K562 treated with DMSO at 1 percent for 48 hours (cell line): ENCODE results near the gene SORL1. TPM values are rescaled to one million over a fixed set of nuclear protein-coding genes. Genes with fewer than 3 reads are reported as not detected.

Source experiments
- total RNA-seq: library from RNA; unstranded; fragments of 300-600 nt; gene quantifications from 2 replicates; pipeline ENCODE4 v1.2.3, GENCODE V29; 2022; ENCODE audit warnings: low replicate concordance; ENCODE audit errors: extremely low read depth

SORL1 gene
- not detected in 2 replicates for total RNA-seq

GRCh38 chr11:121451986-121452608 is at the start of gene SORL1:
SORL1 (plus strand) TSS chr11:121452314; CDS start chr11:121452332, 18 bp downstream.

GRCh38 chr11:121452609-121453150 is 566 bp downstream of the SORL1 start, which contains the start of gene SORL1-AS1:
SORL1-AS1 (minus strand) TSS chr11:121452967.

Other genes starting within 250 kb of the SORL1 start
- gene SC5D, start 159.5 kb upstream of the SORL1 start, total RNA-seq: not detected in 2 replicates